ENCODE data around the gene TMPRSS15. TPM values are rescaled to one million over a fixed set of nuclear protein-coding genes. Genes with fewer than 3 reads are reported as not detected.

TMPRSS15 gene
- polyA plus RNA-seq, 4 donors: 27.0 to 98.9 (median 56.6) TPM; not detected in 1

DNA sequence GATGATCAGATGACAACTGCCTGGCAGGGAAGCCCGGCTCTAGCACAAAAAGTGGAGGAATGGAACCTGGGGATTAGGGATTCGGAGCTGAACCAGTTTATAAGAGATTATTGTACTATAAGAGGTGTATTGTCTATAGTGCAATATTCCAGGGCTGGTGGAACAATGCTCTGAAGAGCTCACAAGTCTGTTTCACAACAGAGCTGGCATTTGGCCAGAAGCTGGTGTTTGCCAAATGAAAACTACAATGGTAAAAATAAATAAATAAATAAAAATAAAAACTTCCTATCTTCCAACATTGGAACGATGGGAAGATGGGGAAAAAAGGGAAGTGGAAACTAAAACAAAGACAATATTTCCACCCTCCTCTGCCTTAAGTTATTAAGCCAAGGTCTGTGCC lies 85.4 kb downstream of the TMPRSS15 start:
- Histone ChIP-seq H3K36me3 (ENCODE audit: control insufficient read depth in 3 of 3, insufficient read depth in 2 of 3, low read depth in 1 of 3, low read length in 3 of 3) (peaks cover 0 to 16% (median 0%) of the 10 kb centered on the region in 3 donors), H3K9me3 (ENCODE audit: control insufficient read depth in 2 of 2, insufficient read depth in 1 of 2, low read depth in 1 of 2, low read length in 1 of 2) (no peaks in the 10 kb centered on the region), H3K4me1 (ENCODE audit: control insufficient read depth in 3 of 3, insufficient read depth in 2 of 3, low read depth in 1 of 3, low read length in 2 of 3) (no peaks in the 10 kb centered on the region), H3K4me3 (ENCODE audit: low read depth in 1 of 3, low read length in 3 of 3) (no peak overlapping the region), H3K27me3 (ENCODE audit: control insufficient read depth in 3 of 3, insufficient read depth in 3 of 3, low read length in 3 of 3) (no peaks in the 10 kb centered on the region), H3K27ac (ENCODE audit: low read depth in 1 of 3, low read length in 2 of 3) (no peak overlapping the region)
- FAIRE-seq (no peak), DNase-seq (peak in 1 of 2 donors; percentile 2)
- WGBS, 3 donors: 50 to 54% (median 53%) methylated on average over 3 of the region's 3 CpGs

DNA sequence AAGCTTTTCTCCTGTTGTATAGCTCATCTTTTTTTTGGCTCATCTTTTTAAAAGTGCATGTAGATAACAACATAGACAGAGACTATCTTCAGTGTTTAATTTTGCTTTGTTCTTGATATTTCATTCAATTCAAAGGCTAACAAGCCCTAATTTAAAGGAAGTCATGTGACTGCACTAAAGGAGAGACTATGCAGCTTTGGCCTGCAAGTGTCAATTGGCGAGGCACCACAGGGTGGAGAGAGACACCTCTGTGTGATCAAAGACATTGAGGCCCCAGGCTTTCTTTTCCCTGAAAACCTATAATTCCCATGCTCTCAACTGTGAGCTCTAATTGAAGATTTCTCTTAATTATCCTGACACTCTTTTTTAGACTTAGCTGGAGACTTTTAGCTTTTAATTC lies 105.4 kb downstream of the TMPRSS15 start:
- no peak for FAIRE-seq
- H3K4me1 ChIP-seq (ENCODE audit: control insufficient read depth in 3 of 3, insufficient read depth in 2 of 3, low read depth in 1 of 3, low read length in 2 of 3): no peaks in the 10 kb centered on the region
- H3K27ac ChIP-seq (ENCODE audit: low read depth in 1 of 3, low read length in 2 of 3): no peak overlapping the region
- no peak overlapping the region for H3K4me3 ChIP-seq (ENCODE audit: low read depth in 1 of 3, low read length in 3 of 3)
- WGBS, 3 donors: 44 to 53% (median 47%) methylated on average over 1 of the region's 1 CpG
- H3K27me3 ChIP-seq (ENCODE audit: control insufficient read depth in 3 of 3, insufficient read depth in 3 of 3, low read length in 3 of 3): no peaks in the 10 kb centered on the region
- DNase-seq: no peak
- H3K9me3 ChIP-seq (ENCODE audit: control insufficient read depth in 2 of 2, insufficient read depth in 1 of 2, low read depth in 1 of 2, low read length in 1 of 2): no peaks in the 10 kb centered on the region
- peaks cover 0 to 8% (median 0%) of the 10 kb centered on the region in 3 donors for H3K36me3 ChIP-seq (ENCODE audit: control insufficient read depth in 3 of 3, insufficient read depth in 2 of 3, low read depth in 1 of 3, low read length in 3 of 3)

DNA sequence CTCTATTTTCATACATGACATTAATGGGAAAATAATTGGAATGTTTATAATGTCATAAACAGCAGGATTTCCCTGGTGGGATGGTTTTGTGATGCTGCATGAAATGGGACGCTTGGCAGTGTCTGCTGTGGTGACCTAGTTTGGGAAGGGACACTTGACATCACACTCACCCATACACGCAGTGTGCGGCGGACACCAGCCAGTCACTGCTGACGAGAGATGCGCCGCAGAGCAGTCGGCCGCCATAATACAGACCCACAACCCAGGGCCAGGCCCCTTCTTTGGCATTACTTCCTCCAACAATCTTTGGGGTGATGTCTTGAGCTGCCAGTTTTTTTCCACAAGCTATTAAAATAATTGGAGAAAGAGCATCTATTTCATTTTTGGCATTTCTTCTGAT lies 109.5 kb downstream of the TMPRSS15 start:
- 87 to 93% (median 88%) methylated on average over 9 of the region's 9 CpGs for WGBS, 3 donors
- no peak for FAIRE-seq

DNA sequence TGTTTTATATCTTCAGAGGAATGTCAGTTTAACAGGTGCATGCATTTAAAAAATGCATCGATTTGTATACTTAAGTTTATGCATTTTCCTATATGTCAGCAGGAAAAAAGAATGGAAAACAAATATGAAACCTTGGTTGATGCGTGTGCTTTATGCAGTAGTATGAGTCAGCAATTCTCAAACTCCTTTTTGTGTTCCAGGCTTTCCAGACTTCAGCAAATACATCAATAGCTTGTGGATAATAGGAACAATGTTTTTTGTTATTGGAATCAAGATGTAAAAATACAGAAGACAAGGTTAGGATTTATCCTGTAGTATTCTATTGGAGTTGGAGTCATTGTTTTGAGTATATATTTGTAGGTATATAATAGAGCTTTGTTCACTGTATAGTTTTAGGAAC lies 113.7 kb downstream of the TMPRSS15 start:
- Histone ChIP-seq H3K27me3 (ENCODE audit: control insufficient read depth in 3 of 3, insufficient read depth in 3 of 3, low read length in 3 of 3) (no peaks in the 10 kb centered on the region), H3K4me1 (ENCODE audit: control insufficient read depth in 3 of 3, insufficient read depth in 2 of 3, low read depth in 1 of 3, low read length in 2 of 3) (no peaks in the 10 kb centered on the region), H3K36me3 (ENCODE audit: control insufficient read depth in 3 of 3, insufficient read depth in 2 of 3, low read depth in 1 of 3, low read length in 3 of 3) (peaks cover 0 to 5% (median 0%) of the 10 kb centered on the region in 3 donors), H3K9me3 (ENCODE audit: control insufficient read depth in 2 of 2, insufficient read depth in 1 of 2, low read depth in 1 of 2, low read length in 1 of 2) (no peaks in the 10 kb centered on the region), H3K4me3 (ENCODE audit: low read depth in 1 of 3, low read length in 3 of 3) (no peak overlapping the region), H3K27ac (ENCODE audit: low read depth in 1 of 3, low read length in 2 of 3) (no peak overlapping the region)
- WGBS, 3 donors: 66 to 78% (median 73%) methylated on average over 2 of the region's 2 CpGs
- DNase-seq (no peak), FAIRE-seq (no peak)

More for the DNA sequence above, 109.5 kb downstream of the TMPRSS15 start:
- H3K36me3 ChIP-seq (ENCODE audit: control insufficient read depth in 3 of 3, insufficient read depth in 2 of 3, low read depth in 1 of 3, low read length in 3 of 3): peaks cover 0 to 6% (median 0%) of the 10 kb centered on the region in 3 donors
- no peaks in the 10 kb centered on the region for H3K4me1 ChIP-seq (ENCODE audit: control insufficient read depth in 3 of 3, insufficient read depth in 2 of 3, low read depth in 1 of 3, low read length in 2 of 3)
- no peak for DNase-seq
- H3K9me3 ChIP-seq (ENCODE audit: control insufficient read depth in 2 of 2, insufficient read depth in 1 of 2, low read depth in 1 of 2, low read length in 1 of 2): no peaks in the 10 kb centered on the region
- H3K27me3 ChIP-seq (ENCODE audit: control insufficient read depth in 3 of 3, insufficient read depth in 3 of 3, low read length in 3 of 3): no peaks in the 10 kb centered on the region
- H3K4me3 ChIP-seq (ENCODE audit: low read depth in 1 of 3, low read length in 3 of 3): no peak overlapping the region
- no peak overlapping the region for H3K27ac ChIP-seq (ENCODE audit: low read depth in 1 of 3, low read length in 2 of 3)

DNA sequence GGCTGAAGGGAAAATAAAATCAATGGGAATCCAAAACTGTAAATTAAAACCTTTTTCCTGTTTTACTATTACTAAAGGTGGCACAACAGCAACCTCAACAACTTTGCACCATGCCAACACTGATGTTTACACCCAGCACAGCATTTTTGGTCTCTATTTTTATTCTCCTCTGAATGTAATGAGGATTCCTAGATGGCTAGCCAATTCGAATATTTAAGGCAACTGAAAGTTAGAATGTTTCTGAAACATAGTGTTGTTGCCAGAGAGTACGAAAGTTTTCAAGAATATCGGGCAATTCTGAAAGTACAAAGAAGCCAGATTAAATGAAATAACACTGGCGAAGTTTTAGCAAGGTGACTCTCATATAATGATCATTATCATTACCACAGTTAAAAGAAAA lies 118.2 kb downstream of the TMPRSS15 start:
- 83 to 86% (median 85%) methylated on average over 4 of the region's 4 CpGs for WGBS, 3 donors
- DNase-seq (no peak), FAIRE-seq (no peak)
- H3K9me3 ChIP-seq (ENCODE audit: control insufficient read depth in 2 of 2, insufficient read depth in 1 of 2, low read depth in 1 of 2, low read length in 1 of 2): no peaks in the 10 kb centered on the region
- no peaks in the 10 kb centered on the region for H3K36me3 ChIP-seq (ENCODE audit: control insufficient read depth in 3 of 3, insufficient read depth in 2 of 3, low read depth in 1 of 3, low read length in 3 of 3)
- H3K27me3 ChIP-seq (ENCODE audit: control insufficient read depth in 3 of 3, insufficient read depth in 3 of 3, low read length in 3 of 3): no peaks in the 10 kb centered on the region
- no peak overlapping the region for H3K4me3 ChIP-seq (ENCODE audit: low read depth in 1 of 3, low read length in 3 of 3)
- no peak overlapping the region for H3K27ac ChIP-seq (ENCODE audit: low read depth in 1 of 3, low read length in 2 of 3)
- no peaks in the 10 kb centered on the region for H3K4me1 ChIP-seq (ENCODE audit: control insufficient read depth in 3 of 3, insufficient read depth in 2 of 3, low read depth in 1 of 3, low read length in 2 of 3)

DNA sequence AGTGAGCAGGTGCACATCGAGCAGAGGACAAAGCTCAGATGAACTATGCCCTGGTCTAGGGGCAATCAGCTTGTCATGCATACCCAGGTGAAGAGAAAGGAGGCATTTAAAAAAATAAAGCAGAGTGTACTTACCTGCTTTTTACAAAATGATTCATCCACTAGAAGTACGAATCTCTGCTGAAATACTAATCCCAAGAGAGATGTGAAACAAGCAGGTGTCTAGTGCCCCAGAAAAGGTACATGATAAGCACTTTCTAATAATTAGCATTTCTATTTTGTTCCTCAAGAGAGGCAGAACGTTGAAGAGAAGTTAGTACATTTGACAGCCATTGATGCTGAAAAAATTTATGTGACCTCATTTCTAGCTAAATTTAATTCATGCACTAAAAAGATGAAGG lies 127.8 kb downstream of the TMPRSS15 start:
- no peak overlapping the region for H3K27ac ChIP-seq (ENCODE audit: low read depth in 1 of 3, low read length in 2 of 3)
- no peak overlapping the region for H3K4me3 ChIP-seq (ENCODE audit: low read depth in 1 of 3, low read length in 3 of 3)
- no peaks in the 10 kb centered on the region for H3K4me1 ChIP-seq (ENCODE audit: control insufficient read depth in 3 of 3, insufficient read depth in 2 of 3, low read depth in 1 of 3, low read length in 2 of 3)
- H3K27me3 ChIP-seq (ENCODE audit: control insufficient read depth in 3 of 3, insufficient read depth in 3 of 3, low read length in 3 of 3): no peaks in the 10 kb centered on the region
- peaks cover 0 to 5% (median 0%) of the 10 kb centered on the region in 3 donors for H3K36me3 ChIP-seq (ENCODE audit: control insufficient read depth in 3 of 3, insufficient read depth in 2 of 3, low read depth in 1 of 3, low read length in 3 of 3)
- peak in 1 of 2 donors; percentile 27 for DNase-seq
- H3K9me3 ChIP-seq (ENCODE audit: control insufficient read depth in 2 of 2, insufficient read depth in 1 of 2, low read depth in 1 of 2, low read length in 1 of 2): no peaks in the 10 kb centered on the region
- WGBS, 3 donors: 9 to 50% (median 22%) methylated on average over 3 of the region's 3 CpGs
- no peak for FAIRE-seq

DNA sequence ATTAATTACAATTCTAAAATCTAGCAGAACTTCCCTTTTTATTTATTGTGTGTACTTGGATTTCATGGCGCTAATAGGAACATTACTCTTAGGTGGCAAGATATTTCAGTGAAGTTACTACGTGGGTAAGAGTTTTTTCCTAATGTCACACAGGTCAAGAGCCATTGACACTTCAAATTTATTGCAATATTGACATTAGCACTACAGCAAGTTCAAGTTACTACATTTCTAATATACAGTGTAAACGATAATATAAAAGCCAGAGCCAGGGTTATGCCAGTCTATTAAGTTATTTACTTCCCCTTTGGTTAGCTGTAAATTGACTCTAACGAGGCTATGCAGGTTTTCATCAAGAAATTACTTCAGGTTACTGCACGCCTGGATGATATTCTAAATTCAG lies 129.2 kb downstream of the TMPRSS15 start:
- Histone ChIP-seq H3K4me1 (ENCODE audit: control insufficient read depth in 3 of 3, insufficient read depth in 2 of 3, low read depth in 1 of 3, low read length in 2 of 3) (no peaks in the 10 kb centered on the region), H3K36me3 (ENCODE audit: control insufficient read depth in 3 of 3, insufficient read depth in 2 of 3, low read depth in 1 of 3, low read length in 3 of 3) (peaks cover 0 to 2% (median 0%) of the 10 kb centered on the region in 3 donors), H3K27ac (ENCODE audit: low read depth in 1 of 3, low read length in 2 of 3) (no peak overlapping the region), H3K9me3 (ENCODE audit: control insufficient read depth in 2 of 2, insufficient read depth in 1 of 2, low read depth in 1 of 2, low read length in 1 of 2) (no peaks in the 10 kb centered on the region), H3K4me3 (ENCODE audit: low read depth in 1 of 3, low read length in 3 of 3) (no peak overlapping the region), H3K27me3 (ENCODE audit: control insufficient read depth in 3 of 3, insufficient read depth in 3 of 3, low read length in 3 of 3) (no peaks in the 10 kb centered on the region)
- DNase-seq (no peak), FAIRE-seq (no peak)
- 63 to 69% (median 65%) methylated on average over 5 of the region's 5 CpGs for WGBS, 3 donors

DNA sequence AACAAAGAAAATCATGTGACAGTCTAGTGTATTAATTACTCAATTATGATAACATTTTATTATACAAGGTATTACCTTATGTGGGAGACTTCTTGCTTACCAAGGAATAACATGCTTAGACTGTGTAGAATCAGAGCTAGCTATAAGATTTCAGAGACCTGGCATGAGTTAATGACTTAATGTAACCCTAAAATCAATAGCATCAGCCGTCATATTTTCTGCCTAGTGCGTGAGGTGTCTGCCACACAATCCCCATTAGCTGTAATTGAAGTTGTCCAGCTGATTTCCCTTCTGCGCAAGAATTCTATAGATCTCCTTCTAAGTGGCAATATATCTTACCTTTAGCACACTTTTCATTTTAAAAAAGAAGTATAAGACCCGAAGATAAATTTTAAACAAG lies 130.2 kb downstream of the TMPRSS15 start:
- DNase-seq: no peak
- no peak overlapping the region for H3K4me3 ChIP-seq (ENCODE audit: low read depth in 1 of 3, low read length in 3 of 3)
- no peaks in the 10 kb centered on the region for H3K9me3 ChIP-seq (ENCODE audit: control insufficient read depth in 2 of 2, insufficient read depth in 1 of 2, low read depth in 1 of 2, low read length in 1 of 2)
- no peak for FAIRE-seq
- no peaks in the 10 kb centered on the region for H3K27me3 ChIP-seq (ENCODE audit: control insufficient read depth in 3 of 3, insufficient read depth in 3 of 3, low read length in 3 of 3)
- no peak overlapping the region for H3K27ac ChIP-seq (ENCODE audit: low read depth in 1 of 3, low read length in 2 of 3)
- 85 to 86% (median 85%) methylated on average over 4 of the region's 4 CpGs for WGBS, 3 donors
- no peaks in the 10 kb centered on the region for H3K4me1 ChIP-seq (ENCODE audit: control insufficient read depth in 3 of 3, insufficient read depth in 2 of 3, low read depth in 1 of 3, low read length in 2 of 3)
- peaks cover 0 to 2% (median 0%) of the 10 kb centered on the region in 3 donors for H3K36me3 ChIP-seq (ENCODE audit: control insufficient read depth in 3 of 3, insufficient read depth in 2 of 3, low read depth in 1 of 3, low read length in 3 of 3)

DNA sequence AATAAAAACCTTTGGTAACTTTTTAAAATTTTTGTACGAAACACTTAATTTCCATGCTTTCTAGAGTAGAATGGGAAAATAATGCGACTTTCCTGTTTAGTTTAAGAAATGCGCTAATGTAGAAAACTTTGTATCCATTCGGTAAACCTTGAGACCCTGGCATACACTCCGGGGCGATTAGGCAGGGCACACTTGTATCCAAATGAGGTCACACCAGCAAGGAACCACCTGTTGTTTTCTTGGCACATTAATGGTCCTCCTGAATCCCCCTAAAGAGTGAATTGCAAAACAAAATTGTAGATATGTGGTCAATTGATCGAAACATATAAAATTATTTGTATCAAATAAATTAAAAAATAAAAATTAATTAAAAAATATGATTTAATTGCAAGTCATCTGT lies 133.7 kb downstream of the TMPRSS15 start:
- Histone ChIP-seq H3K4me1 (ENCODE audit: control insufficient read depth in 3 of 3, insufficient read depth in 2 of 3, low read depth in 1 of 3, low read length in 2 of 3) (no peaks in the 10 kb centered on the region), H3K27ac (ENCODE audit: low read depth in 1 of 3, low read length in 2 of 3) (no peak overlapping the region), H3K9me3 (ENCODE audit: control insufficient read depth in 2 of 2, insufficient read depth in 1 of 2, low read depth in 1 of 2, low read length in 1 of 2) (no peaks in the 10 kb centered on the region), H3K4me3 (ENCODE audit: low read depth in 1 of 3, low read length in 3 of 3) (no peak overlapping the region), H3K27me3 (ENCODE audit: control insufficient read depth in 3 of 3, insufficient read depth in 3 of 3, low read length in 3 of 3) (no peaks in the 10 kb centered on the region), H3K36me3 (ENCODE audit: control insufficient read depth in 3 of 3, insufficient read depth in 2 of 3, low read depth in 1 of 3, low read length in 3 of 3) (peaks cover 0 to 2% (median 0%) of the 10 kb centered on the region in 3 donors)
- DNase-seq: no peak
- FAIRE-seq: no peak
- 88 to 92% (median 89%) methylated on average over 7 of the region's 7 CpGs for WGBS, 3 donors

Measured in small intestine (tissue), 7 donors.